Measurements from ENCODE around the gene THBS3. TPM values are rescaled to one million over a fixed set of nuclear protein-coding genes. Genes with fewer than 3 reads are reported as not detected.
A peak's percentile ranks its signal among the peaks of the same experiment; 100 is the strongest.
"Not testable (repeated sequence)": the region's sequence is repeated elsewhere in the genome, so short reads cannot be mapped to it uniquely, and the experiment has no call there.

THBS3 gene
- polyA plus RNA-seq, 1 donor from 2014 or later: 1.4 TPM

DNA sequence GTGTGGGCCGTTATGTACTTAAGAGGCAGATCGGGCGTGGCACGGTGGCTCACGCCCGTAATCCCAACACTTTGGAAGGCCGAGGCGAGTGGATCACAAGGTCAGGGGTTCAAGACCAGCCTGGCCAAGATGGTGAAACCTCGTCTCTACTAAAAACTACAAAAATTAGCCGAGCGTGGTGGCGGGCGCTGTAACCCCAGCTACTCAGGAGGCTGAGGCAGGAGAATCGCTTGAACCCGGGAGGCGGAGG lies 13.8 kb downstream of the THBS3 start:
- not testable (repeated sequence) for H3K36me3 Mint-ChIP-seq, H3K9me3 Mint-ChIP-seq, H3K27me3 Mint-ChIP-seq
- peak overlapping the region; percentile 80 to 98 (median 95) for H3K27ac Mint-ChIP-seq
- H3K4me3 Mint-ChIP-seq: peak overlapping the region; percentile 65 to 97 (median 92)
- H3K4me1 Mint-ChIP-seq: peaks cover 5 to 15% (median 12%) of the 10 kb centered on the region in 3 donors

DNA sequence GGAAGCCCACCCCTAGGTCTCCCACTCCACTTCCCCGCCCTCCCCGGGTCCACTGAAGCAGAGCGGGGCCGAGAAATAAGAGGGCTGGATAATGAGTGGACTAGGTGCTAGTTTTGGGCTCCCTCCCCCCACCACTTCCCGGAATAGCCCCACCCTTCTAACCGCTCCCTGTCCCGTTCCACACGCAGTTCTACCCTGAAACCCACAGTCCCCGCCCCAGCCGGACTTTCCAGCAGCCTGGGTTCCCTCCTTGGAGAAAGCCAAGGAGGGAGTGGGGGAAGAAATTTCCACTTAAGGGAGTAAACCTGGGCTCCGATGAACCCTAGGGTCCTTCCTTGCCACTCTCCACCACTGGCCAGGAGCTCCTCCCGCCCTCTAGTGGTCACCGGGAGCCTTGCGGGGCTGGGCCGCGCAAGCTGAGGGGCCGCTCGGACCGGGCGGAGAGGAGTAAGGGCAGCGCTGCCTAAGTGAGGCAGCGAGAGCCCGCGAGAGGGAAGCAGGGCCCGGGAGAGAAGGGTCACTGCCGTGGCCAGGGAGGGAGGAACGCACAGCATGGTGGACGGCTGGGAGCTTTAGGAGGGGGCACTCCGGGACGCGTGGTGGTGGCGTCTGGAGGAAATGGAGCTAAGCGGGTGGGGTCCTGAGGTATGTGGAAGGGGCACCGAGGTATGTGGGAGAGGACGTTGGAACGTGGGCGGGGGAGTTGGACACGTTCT lies 14.3 kb downstream of the THBS3 start:
- H3K4me3 Mint-ChIP-seq: peak overlapping the region; percentile 65 to 97 (median 92)
- H3K9me3 Mint-ChIP-seq: no peaks in the 10 kb centered on the region
- peaks cover 5 to 15% (median 12%) of the 10 kb centered on the region in 3 donors for H3K4me1 Mint-ChIP-seq
- H3K27ac Mint-ChIP-seq: peak overlapping the region; percentile 80 to 98 (median 95)
- H3K27me3 Mint-ChIP-seq: no peaks in the 10 kb centered on the region
- H3K36me3 Mint-ChIP-seq: no peaks in the 10 kb centered on the region

DNA sequence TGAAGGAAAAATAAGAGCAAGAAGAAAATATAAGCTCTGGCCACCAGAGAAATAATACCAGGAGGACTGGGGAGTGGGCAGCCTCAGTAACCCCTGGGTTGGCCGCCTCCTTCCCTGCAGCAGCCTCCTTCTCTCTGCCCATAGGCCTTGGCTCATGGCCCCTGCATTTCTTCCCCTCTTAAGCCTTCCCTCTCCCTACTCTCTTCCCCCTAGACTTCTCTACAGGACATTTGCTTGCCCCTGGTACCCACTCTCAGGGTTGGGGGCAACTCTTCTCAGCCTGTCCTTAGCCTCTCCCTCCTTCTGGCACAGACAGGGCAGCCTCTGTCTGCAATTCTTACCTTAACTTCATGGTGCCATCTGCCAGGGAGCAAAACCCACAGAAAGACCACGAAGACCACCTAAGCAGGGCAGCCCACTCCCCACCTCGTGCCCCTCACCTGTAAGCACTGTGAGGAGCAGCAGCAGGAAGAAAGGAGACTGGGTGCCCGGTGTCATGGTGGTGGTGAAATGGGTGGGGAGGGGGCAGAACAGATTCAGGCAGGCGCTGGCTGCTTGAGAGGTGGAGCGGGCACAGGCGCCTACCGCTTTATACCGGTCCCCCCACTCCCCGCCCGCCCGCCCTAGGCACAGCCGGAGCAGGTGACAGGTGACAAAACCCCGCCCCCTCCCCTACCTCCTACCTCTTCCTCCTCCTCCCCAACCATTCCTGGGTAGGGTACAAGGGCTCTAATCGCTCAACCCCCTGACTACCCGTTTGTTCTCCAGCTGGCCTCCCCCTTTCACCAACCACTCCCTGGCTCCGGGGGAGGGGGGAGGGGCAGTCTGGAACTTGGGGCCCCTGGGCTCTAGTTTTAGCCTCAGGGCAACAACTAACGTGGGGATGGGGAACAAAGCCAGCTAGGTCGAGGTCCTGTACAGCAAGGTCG lies 15.1 kb downstream of the THBS3 start:
- no peaks in the 10 kb centered on the region for H3K9me3 Mint-ChIP-seq
- no peak overlapping the region for H3K27ac Mint-ChIP-seq
- peaks cover 1% of the 10 kb centered on the region for H3K36me3 Mint-ChIP-seq
- no peaks in the 10 kb centered on the region for H3K27me3 Mint-ChIP-seq
- peak overlapping the region; percentile 79 to 97 (median 83) for H3K4me3 Mint-ChIP-seq
- peaks cover 5 to 16% (median 15%) of the 10 kb centered on the region in 3 donors for H3K4me1 Mint-ChIP-seq

DNA sequence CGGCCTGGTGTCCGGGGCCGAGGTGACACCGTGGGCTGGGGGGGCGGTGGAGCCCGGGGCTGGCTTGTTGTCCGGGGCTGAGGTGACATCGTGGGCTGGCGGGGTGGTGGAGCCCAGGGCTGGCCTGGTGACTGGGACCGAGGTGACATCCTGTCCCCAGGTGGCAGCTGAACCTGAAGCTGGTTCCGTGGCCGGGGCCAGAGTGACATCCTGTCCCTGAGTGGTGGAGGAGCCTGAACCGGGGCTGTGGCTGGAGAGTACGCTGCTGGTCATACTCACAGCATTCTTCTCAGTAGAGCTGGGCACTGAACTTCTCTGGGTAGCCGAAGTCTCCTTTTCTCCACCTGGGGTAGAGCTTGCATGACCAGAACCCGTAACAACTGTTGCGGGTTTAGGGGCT lies 15.8 kb downstream of the THBS3 start:
- Mint-ChIP-seq H3K9me3 (no peaks in the 10 kb centered on the region), H3K4me1 (peaks cover 5 to 16% (median 16%) of the 10 kb centered on the region in 3 donors), H3K4me3 (peak overlapping the region in 2 of 4 donors; percentile 79), H3K27me3 (no peaks in the 10 kb centered on the region), H3K27ac (no peak overlapping the region), H3K36me3 (peaks cover 1% of the 10 kb centered on the region)

DNA sequence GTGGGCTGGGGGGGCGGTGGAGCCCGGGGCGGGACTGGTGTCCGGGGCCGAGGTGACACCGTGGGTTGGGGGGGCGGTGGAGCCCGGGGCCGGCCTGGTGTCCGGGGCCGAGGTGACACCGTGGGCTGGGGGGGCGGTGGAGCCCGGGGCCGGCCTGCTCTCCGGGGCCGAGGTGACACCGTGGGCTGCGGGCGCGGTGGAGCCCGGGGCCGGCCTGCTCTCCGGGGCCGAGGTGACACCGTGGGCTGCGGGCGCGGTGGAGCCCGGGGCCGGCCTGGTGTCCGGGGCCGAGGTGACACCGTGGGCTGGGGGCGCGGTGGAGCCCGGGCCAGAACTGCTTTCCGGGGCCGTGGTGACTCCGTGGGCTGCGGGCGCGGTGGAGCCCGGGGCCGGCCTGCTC lies 17.8 kb downstream of the THBS3 start:
- H3K4me1 Mint-ChIP-seq: peaks cover 12 to 26% (median 22%) of the 10 kb centered on the region in 3 donors
- not testable (repeated sequence) for H3K4me3 Mint-ChIP-seq, H3K36me3 Mint-ChIP-seq, H3K27me3 Mint-ChIP-seq, H3K27ac Mint-ChIP-seq, H3K9me3 Mint-ChIP-seq

DNA sequence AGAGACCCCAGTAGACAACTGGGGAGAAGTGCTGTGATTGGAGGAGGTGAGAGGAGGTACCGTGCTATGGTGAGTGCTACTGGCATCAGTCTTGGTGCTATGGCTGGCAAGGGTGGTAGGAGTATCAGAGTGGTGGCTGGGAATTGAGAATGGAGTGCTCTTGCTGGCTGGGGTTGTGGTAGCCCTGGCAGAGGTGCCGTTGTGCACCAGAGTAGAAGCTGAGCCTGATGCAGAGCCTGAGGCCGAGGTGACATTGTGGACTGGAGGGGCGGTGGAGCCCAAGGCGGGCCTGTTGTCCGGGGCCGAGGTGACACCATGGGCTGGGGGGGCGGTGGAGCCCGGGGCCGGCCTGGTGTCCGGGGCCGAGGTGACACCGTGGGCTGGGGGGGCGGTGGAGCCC lies 19.4 kb downstream of the THBS3 start:
- H3K27ac Mint-ChIP-seq: peak overlapping the region in 1 of 3 donors; percentile 2
- peaks cover 1% of the 10 kb centered on the region for H3K36me3 Mint-ChIP-seq
- H3K27me3 Mint-ChIP-seq: no peaks in the 10 kb centered on the region

DNA sequence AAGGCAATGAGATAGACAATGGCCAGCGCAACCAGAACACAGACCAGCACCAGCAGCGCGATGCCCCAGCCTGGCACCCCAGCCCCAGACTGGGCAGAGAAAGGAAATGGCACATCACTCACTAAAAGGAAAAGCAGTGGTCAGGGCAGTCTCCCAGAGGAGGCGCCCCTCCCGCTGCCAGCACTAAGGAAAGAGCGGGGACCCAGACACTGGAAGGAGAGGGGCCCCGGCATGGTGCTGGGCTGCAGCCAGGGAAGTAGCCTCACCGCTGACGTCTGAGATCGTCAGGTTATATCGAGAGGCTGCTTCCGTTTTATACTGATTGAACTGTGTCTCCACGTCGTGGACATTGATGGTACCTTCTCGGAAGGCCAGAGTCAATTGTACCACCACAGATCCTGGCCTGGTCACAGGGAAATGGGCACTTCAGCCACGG lies 20.2 kb downstream of the THBS3 start:
- Mint-ChIP-seq H3K27me3 (no peaks in the 10 kb centered on the region), H3K4me3 (no peak overlapping the region), H3K27ac (peak overlapping the region in 2 of 3 donors; percentile 62 to 67), H3K9me3 (no peaks in the 10 kb centered on the region), H3K4me1 (peaks cover 10 to 19% (median 19%) of the 10 kb centered on the region in 3 donors), H3K36me3 (peaks cover 1% of the 10 kb centered on the region)

More for the DNA sequence above, 19.4 kb downstream of the THBS3 start:
- Mint-ChIP-seq H3K4me1 (peaks cover 10 to 19% (median 19%) of the 10 kb centered on the region in 3 donors), H3K4me3 (peak overlapping the region in 2 of 4 donors; percentile 2 to 34), H3K9me3 (no peaks in the 10 kb centered on the region)

DNA sequence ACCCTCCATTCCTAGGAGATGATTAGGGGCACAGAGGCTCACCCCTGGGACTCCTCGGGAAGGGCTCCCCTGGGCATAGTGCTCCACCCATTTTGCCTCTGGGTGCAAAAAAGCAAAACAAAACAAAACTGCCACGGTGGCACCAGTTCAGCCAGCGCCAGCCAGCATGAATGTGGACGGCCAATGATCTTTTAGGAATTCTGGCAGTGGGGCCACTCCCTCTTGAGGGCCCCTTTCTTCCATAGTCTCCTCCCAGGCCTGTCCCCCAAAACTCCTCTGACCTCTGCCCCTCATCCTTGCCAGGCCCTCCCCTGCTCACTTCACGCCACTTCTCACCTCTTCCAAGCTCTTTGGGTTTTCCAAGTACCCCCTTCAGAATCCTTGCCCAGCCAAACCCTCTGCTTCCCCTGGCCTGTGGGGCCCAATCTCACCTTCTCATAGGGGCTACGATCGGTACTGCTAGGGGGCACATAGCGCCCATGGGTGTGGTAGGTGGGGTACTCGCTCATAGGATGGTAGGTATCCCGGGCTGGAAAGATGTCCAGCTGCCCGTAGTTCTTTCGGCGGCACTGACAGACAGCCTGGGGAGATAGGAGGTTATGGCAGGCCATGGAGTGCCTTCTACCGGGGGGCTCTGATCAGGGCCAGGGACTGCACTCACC lies 20.8 kb downstream of the THBS3 start:
- no peaks in the 10 kb centered on the region for H3K9me3 Mint-ChIP-seq
- H3K27ac Mint-ChIP-seq: peak overlapping the region in 1 of 3 donors; percentile 62
- H3K36me3 Mint-ChIP-seq: peaks cover 1% of the 10 kb centered on the region
- no peaks in the 10 kb centered on the region for H3K27me3 Mint-ChIP-seq
- peaks cover 10 to 17% (median 17%) of the 10 kb centered on the region in 3 donors for H3K4me1 Mint-ChIP-seq
- peak overlapping the region in 2 of 4 donors; percentile 26 to 80 for H3K4me3 Mint-ChIP-seq

DNA sequence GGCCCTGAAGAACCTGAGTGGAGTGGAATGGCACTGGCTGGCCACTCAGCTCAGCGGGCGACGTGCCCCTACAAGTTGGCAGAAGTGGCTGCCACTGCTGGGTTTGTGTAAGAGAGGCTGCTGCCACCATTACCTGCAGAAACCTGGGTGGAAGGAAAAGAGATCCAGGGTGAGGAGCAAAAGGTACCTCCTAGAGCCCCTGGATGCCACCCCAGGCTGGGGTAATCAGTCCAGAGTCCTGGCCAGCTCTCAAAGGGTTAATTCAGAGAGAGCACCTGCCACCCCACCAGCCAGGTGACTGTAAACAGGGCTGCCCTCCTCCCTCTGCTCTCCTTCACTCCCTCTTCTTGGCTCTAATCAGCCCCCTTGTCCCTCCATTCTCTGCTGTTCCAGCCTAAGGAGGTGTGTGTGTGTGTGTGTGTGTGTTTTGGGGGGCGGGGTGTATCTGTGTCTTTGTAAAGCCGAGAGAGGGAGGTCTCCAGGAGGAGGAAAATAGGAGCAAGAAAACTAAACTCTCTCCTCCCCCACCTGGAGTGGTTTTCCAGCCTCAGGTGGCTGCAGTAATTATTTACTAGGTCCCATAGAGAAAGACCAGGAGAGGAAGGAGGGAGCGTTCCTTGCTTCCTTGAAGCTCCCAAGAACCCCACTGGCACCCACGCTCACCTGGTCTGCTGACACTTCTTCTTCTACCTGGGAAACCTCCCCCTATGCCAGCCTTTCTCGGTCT lies 21.5 kb downstream of the THBS3 start:
- Mint-ChIP-seq H3K27me3 (no peaks in the 10 kb centered on the region), H3K4me1 (peaks cover 10 to 17% (median 17%) of the 10 kb centered on the region in 3 donors), H3K4me3 (peak overlapping the region in 1 of 4 donors; percentile 26), H3K9me3 (no peaks in the 10 kb centered on the region), H3K36me3 (peaks cover 1% of the 10 kb centered on the region), H3K27ac (peak overlapping the region in 2 of 3 donors; percentile 62 to 71)

DNA sequence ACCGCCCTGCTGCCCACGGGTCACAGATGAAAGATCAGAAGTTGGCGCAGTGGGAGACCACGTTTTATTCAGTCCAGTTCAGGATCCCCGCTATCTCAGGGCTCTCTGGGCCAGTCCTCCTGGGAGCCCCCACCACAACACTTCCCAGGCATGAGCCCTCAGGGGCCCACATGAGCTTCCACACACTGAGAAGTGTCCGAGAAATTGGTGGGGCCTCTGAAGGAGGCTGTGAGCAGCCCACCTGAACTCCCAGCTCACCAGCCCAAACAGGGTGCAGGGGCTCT lies 22.0 kb downstream of the THBS3 start:
- peaks cover 10 to 17% (median 17%) of the 10 kb centered on the region in 3 donors for H3K4me1 Mint-ChIP-seq
- H3K27me3 Mint-ChIP-seq: no peaks in the 10 kb centered on the region
- peaks cover 1% of the 10 kb centered on the region for H3K36me3 Mint-ChIP-seq
- H3K27ac Mint-ChIP-seq: peak overlapping the region; percentile 45 to 80 (median 71)
- no peaks in the 10 kb centered on the region for H3K9me3 Mint-ChIP-seq
- H3K4me3 Mint-ChIP-seq: peak overlapping the region in 2 of 4 donors; percentile 43 to 84

DNA sequence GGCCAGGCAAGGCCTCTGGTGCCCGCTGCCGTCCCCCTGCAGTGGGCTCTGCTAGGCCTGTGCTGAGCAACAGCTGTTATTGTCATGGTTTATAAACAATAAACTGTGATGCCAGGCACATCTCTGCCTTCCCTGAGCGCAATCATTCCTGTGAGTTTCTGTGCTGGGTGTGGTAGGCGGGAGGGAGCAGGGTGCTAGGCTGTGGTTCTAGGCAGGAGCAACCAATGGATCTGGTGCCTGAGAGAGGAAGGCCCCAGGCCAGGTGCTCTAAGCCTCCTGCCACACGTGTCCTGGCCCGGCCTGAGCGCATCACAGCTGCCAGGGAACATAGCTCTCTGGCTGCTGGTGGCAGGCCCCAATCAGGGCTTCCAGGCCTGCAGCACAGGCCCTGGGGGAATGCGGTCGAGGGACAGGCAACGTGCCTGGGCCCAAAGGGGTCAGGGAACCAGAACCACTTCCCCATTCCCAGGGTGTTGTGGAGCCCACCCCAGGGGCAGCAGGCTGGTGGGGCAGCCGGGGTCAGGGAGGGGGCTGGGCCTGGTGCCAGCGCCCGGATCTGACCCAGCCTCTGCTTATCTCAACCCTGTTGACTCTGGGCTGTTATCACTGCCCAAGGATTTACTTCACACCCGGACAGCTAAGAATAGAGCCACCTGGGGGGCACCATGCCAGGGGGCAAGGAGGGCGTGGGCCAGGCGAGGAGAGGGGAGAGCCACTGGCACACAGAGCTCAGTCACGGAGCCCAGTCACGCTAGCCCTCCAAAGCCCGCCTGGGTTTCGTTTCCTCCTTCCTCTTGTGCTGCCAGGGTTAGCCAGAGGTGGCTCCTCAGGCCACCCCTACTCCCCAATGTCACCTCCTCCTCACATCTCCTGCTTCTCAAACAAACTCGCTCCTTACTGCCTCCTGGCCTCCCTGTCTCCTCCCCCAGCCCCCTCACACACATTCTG lies 22.6 kb downstream of the THBS3 start:
- Mint-ChIP-seq H3K4me1 (peaks cover 10 to 17% (median 17%) of the 10 kb centered on the region in 3 donors), H3K27ac (peak overlapping the region; percentile 71 to 95 (median 80)), H3K27me3 (no peaks in the 10 kb centered on the region), H3K36me3 (peaks cover 1% of the 10 kb centered on the region), H3K9me3 (no peaks in the 10 kb centered on the region), H3K4me3 (peak overlapping the region; percentile 25 to 86 (median 64))

DNA sequence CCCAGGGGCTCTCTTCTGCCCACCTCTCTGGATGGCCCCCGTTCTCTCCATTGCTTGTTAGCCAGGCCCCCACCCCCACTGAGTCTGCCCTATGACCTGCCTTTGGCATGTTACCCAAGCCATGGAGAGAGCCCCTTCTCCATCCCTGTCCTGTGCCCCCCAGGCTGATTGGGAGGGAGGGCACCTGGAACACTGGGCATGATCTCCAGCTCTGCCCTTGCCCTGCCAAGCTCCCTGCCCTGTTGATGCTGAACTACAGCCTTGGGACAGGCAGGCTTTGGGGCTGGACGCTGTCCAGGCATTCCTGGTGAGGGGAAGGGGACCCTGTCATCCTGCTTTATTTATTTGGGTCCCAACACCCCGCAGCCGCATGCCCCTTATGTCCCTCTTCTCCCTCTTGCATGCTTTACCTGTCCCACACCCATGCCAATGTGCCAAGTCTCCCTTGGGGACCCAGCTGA lies 23.3 kb downstream of the THBS3 start:
- H3K27ac Mint-ChIP-seq: peak overlapping the region; percentile 10 to 95 (median 80)
- H3K4me1 Mint-ChIP-seq: peaks cover 10 to 17% (median 17%) of the 10 kb centered on the region in 3 donors
- peaks cover 1% of the 10 kb centered on the region for H3K36me3 Mint-ChIP-seq
- no peaks in the 10 kb centered on the region for H3K9me3 Mint-ChIP-seq
- H3K4me3 Mint-ChIP-seq: no peak overlapping the region
- no peaks in the 10 kb centered on the region for H3K27me3 Mint-ChIP-seq

DNA sequence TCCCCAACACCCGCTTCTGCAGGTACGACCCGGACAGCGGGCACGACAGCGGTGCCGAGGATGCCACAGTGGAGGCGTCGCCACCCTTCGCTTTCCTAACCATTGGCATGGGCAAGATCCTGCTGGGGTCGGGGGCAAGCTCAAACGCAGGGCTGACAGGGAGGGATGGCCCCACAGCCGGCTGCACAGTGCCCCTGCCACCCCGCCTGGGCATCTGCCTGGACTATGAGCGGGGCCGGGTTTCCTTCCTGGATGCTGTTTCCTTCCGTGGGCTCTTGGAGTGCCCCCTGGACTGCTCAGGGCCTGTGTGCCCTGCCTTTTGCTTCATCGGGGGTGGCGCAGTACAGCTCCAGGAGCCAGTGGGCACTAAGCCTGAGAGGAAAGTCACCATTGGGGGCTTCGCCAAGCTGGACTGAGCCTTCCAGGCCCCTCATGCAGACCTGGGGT lies 23.9 kb downstream of the THBS3 start:
- Mint-ChIP-seq H3K9me3 (no peaks in the 10 kb centered on the region), H3K27me3 (no peaks in the 10 kb centered on the region), H3K27ac (no peak overlapping the region), H3K36me3 (peaks cover 1% of the 10 kb centered on the region), H3K4me1 (peaks cover 10 to 17% (median 17%) of the 10 kb centered on the region in 3 donors), H3K4me3 (no peak overlapping the region)

Data from IgD-negative memory B cell (primary cell).